ENCODE data around the gene RNU1-3.

DNA sequence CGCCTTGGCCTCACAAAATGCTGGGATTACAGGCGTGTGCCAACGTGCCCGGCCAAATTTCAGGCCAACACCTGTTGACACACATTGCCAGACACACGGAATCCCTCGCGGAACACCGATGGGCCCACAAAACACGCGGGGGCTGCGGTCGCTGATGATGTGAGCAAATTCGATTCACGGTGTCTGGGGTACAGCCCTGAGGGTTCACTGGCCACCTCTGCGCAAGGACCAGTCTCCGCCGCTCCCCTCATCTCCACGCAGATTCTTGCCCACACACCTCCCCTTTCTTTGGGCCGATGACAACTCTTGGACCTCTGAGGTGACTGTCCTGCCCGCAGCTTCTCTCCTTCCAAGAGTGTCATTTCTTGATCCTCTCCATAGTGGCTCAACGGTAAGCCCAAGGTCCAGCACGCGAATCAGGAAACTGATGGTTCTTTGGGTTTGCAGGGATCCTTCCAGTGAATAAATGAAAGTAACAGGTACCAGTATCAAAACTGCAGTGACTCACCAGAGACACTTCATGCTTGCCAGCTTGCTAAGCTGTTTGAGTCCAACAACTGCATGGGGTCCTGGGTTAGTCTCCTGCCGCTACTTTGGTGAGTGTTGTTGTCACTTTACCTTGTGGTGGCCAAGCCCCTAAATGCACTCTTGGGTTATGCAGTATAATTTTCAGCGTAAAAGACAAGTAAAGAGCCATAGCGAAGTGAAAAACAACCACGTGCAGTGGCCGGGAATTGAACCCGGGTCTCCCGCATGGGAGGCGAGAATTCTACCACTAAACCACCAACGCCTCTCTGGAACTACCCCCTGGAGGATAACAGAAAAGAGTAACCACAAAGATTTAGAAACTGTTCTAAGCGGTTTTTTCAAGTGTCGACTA is 11.0 kb upstream of the RNU1-3 start:
- TF ChIP-seq, protein P1, sequence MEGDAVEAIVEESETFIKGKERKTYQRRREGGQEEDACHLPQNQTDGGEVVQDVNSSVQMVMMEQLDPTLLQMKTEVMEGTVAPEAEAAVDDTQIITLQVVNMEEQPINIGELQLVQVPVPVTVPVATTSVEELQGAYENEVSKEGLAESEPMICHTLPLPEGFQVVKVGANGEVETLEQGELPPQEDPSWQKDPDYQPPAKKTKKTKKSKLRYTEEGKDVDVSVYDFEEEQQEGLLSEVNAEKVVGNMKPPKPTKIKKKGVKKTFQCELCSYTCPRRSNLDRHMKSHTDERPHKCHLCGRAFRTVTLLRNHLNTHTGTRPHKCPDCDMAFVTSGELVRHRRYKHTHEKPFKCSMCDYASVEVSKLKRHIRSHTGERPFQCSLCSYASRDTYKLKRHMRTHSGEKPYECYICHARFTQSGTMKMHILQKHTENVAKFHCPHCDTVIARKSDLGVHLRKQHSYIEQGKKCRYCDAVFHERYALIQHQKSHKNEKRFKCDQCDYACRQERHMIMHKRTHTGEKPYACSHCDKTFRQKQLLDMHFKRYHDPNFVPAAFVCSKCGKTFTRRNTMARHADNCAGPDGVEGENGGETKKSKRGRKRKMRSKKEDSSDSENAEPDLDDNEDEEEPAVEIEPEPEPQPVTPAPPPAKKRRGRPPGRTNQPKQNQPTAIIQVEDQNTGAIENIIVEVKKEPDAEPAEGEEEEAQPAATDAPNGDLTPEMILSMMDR (optimal IDR thresholded peaks at IDR 0.05 in 1 of 3, IDR thresholded peaks at IDR 0.05 in 1 of 3, conservative IDR thresholded peaks at IDR 0.05 in 1 of 3; ENCODE audit: extremely low read depth in 1 of 3, insufficient read depth in 2 of 3, low read length in 3 of 3): no peak
- TF ChIP-seq EZH2 (IDR thresholded peaks at IDR 0.05; ENCODE audit: low read length): no peak
